Adipose tissue (tissue), 3 donors: ENCODE results near the gene TMEM208. TPM values are rescaled to one million over a fixed set of nuclear protein-coding genes. Genes with fewer than 3 reads are reported as not detected.

Experiments used
- H3K27ac ChIP-seq: one replicate; pipeline ENCODE4 v1.5.1; 2013; ENCODE audit warnings: low read depth, low read length
- WGBS, 3 donors: extraction: QIAGEN DNeasy Blood & Tissue Kit; methylation state at CpG; one replicate each; pipeline ENCODE4 v1.1.7; 2013; 5-methylcytosine and 5-hydroxymethylcytosine counted together
- polyA plus RNA-seq, 3 donors: library from polyadenylated mRNA; stranded (reverse); fragments of 200-250 nt; gene quantifications; one replicate each; pipeline ENCODE4 v1.2.3, GENCODE V29; 2013
- donor health status: healthy with polysubstance abuse.
- donor health status: Bipolar disorder and iron deficiency.
- donor health status: healthy.

The TMEM208 gene
- polyA plus RNA-seq, 3 donors: 65.4 to 77.4 (median 75.5) TPM

DNA sequence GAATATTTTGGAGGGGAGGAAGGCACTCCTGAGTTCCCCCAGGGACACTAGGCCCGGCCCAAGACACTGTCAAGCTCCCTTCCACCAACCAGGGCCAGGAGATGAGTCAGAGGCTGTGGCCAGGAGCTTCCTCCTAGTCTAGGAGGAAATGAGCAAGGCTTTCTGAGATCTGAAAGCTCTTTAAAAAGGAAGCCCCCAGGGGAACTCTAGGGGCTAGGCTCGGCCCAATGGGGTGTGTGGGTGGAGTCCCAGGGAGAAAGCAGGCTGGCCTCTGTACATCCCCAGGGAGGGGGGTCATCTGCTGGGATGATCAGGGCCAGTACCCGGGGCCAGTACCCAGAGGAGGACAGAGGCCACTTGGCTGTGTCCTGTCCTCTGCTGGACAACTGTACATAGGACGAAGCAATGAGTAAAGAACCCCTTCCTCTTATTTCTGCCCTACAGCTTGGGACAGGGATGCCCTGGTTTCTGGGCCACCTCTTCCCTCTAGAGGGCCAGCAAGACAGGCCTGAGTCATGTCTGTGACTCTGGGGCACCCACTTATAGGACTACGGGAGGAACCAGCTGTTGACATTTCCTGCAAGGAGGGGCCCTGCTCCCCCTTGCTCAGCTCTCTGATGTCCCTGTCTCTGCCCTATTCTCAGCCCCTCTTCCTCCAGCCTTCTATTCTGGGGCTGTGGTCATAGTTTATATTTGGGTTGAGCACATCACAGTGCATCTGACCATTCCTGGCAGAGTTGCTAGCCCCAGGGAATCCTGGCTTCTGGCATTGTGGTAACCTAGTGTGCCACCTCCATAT, 17.7 kb downstream of the TMEM208 start:
- 11 to 59% (median 12%) methylated on average over 5 of the region's 5 CpGs for WGBS, 3 donors
- peak overlapping the region; percentile 67 for H3K27ac ChIP-seq

GRCh38 chr16:67245186-67245585, 18.3 kb downstream of the TMEM208 start:
- H3K27ac ChIP-seq: peak overlapping the region; percentile 61
- WGBS, 3 donors: 53 to 78% (median 57%) methylated on average over 4 of the region's 4 CpGs

- 13 to 14% (median 14%) methylated on average over 8 of the region's 8 CpGs for WGBS, 3 donors
- no peak overlapping the region for H3K27ac ChIP-seq
Measured at GRCh38 chr16:67245674-67246080, 18.7 kb downstream of the TMEM208 start.

DNA sequence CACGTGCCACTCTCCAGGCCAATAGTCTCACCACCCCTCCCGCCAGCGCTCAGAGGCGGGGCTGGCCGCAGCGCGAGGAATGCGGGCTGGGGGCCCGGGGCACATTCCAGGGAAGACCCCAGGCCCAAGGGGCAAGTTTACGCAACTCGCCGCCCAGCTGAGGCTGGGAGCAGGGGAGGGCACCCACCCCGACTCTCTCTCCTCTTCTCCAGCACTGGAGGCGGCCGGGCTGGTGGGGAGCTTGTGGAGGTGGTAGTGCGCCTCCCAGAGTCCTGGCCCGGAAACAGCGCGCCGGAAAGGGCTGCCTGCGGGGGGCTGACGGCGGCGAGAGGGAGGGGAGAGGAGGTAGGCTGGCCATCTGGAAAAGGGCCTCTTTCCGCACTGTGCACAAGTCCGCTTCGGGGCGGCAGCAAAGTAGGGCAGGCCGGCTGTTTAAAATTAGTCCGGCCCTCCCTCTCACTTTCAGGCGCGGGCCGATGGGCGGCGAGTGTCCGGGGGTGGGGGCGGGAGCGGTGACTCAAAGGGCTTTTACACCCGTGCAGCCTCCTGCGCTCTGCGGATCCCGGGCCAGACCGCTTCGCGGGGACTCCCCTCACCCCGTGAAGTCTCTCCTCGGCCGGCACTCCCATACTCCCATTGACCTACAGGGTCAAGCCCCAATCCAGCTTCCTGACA, 19.3 kb downstream of the TMEM208 start:
- no peak overlapping the region for H3K27ac ChIP-seq
- 0 to 2% (median 1%) methylated on average over 42 to 48 of the region's 48 CpGs for WGBS, 3 donors

DNA sequence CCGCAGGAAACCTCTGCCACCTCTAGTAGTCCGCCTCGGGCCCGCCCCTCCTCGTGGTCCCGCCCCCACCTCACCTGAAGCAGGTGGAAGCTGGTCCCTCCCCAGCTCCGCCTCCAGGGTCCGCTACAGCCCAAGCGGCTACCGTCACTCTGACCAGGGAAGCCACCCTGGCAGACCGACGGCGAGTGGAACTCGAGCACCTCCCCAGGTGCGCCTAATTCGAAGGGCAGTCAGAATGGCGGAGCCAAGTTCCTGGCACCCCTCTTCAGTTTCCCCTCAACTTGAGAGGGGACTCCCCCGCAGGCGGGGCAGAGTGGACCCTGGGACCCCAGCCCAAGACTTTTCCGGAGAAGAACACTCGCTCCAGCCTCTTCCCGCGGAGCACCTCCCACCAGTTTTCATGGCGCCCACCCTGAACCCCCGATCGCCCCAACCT, 19.8 kb downstream of the TMEM208 start:
- H3K27ac ChIP-seq: no peak overlapping the region
- 0 to 1% (median 1%) methylated on average over 25 to 26 of the region's 26 CpGs for WGBS, 3 donors

- H3K27ac ChIP-seq: no peak within 1 kb of the TSS
- 0% methylated on average over 56 to 60 of the region's 60 CpGs for WGBS, 3 donors
Measured at GRCh38 chr16:67247192-67248072, 20.5 kb downstream of the TMEM208 start, which contains the start of gene FHOD1. Gene FHOD1 (minus strand): TSS chr16:67247481. CDS start chr16:67247410, 71 bp downstream.

DNA sequence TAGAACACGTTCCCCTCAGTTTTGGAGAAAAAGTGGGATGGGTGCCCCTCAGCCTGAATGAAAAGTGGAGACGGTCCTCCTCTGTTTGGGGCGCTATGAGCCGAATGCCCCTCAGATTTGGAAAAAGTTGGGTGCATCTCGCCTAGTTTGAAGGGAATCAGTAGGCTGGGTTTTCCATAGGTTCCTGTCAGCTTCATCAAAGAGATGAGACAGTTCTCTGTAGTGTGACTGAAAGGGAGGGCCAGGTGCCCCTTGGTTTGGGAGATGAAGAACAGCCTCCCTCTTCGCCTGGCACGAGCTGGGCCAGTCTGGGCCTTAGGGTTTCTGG, 21.1 kb downstream of the TMEM208 start:
- 5 to 10% (median 6%) methylated on average over 7 of the region's 7 CpGs for WGBS, 3 donors
- H3K27ac ChIP-seq: no peak overlapping the region

DNA sequence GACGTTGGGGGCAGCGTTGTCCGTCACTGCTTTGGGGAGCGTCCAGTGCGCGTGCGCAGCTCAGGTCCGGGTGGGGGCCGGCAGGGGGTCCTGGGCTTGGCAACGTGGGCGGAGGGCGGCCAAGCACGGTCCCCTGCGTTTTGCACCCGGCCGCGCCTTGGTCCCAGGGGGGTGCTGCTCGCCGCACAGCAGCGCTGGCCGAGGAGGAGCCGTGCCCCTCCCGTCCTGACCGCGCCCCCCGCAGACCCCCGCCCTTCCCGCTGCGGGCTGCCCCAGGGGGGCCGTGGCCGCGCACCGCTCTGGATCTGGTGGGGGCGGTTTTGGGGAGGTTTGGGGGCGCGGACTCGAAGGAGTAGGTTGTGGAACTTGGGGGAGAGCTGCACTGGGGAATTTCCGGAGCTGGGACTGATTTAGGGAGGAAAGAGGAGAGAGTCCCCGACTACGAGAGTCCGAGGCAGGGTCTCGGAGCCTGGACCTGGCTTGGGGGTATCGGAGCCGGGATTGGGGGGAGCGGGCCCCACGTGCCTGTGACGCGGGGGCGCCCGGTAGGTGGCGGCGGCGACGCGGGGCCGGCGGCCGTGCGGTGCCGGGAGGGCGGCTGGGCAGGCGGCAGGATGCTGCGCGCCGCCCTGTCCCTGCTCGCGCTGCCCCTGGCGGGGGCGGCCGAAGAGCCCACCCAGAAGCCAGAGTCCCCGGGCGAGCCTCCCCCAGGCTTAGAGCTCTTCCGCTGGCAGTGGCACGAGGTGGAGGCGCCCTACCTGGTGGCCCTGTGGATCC, 21.7 kb downstream of the TMEM208 start, which contains the start of gene SLC9A5:
SLC9A5 (plus strand) TSS at position 579 of the 777 bp plus-strand sequence; CDS start at position 615, 36 bp downstream.
- no peak within 1 kb of the TSS for H3K27ac ChIP-seq
- 1% methylated on average over 71 to 75 of the region's 75 CpGs for WGBS, 3 donors

DNA sequence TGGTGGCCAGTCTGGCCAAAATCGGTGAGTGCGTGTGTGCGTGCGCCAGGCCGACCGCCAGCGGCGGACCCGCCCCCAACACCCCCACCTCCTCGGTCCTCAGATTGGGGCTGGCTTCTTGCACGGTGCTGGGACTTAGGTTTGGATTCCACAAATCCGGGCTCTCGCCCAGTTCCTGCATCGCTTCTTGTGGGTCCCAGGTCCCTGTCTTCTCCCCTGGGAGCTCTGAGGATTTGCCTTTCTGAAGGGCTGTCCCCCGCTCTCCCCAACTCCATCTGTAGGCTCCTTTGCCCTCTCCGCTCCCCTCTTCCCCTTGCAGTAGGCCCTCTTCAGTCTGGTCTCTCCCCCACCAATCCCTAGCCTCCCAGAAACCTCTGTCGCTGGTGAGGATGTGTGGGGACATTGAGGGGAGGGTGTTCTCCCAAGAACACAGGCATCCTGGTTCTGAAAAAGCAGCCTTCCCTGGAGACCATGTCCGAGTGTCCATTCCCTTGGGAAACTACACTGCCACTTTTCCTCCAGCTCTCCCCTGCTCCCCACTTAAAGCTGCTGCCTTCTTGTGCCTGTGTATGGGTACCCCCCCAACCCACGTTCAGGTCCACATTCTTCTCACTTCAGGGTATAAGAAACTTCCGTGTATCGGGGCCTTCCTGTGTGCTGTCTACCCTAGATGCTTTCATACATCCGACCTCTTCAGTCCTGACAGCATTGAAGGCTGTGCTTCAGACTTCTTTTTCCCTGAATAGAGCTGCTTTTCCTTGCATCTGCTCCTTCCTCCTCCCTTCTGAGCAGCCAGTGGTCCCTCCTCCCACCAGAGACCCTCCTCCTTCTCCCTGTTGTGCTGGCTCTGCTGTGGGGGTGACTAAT, 22.5 kb downstream of the TMEM208 start:
- H3K27ac ChIP-seq: no peak overlapping the region
- WGBS, 3 donors: 21 to 27% (median 22%) methylated on average over 22 of the region's 22 CpGs

DNA sequence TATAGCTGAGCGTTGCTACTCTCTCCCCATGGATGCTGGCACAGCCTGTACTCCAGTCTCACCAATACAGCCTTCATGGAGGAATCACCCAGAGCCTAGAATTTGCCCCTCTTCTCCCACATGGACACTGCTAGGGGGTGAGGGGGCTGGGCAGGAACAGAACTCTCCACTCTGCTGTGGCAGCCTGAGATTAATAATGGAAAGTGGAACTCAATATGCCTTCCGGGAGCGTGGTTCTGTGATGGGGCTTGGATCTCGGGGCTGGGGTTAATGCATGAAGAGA, 23.1 kb downstream of the TMEM208 start:
- WGBS, 3 donors: 62 to 76% (median 74%) methylated on average over 4 of the region's 4 CpGs
- H3K27ac ChIP-seq: no peak overlapping the region

GRCh38 chr16:67252609-67253497, 25.9 kb downstream of the TMEM208 start:
- 86 to 87% (median 87%) methylated on average over 4 of the region's 4 CpGs for WGBS, 3 donors

DNA sequence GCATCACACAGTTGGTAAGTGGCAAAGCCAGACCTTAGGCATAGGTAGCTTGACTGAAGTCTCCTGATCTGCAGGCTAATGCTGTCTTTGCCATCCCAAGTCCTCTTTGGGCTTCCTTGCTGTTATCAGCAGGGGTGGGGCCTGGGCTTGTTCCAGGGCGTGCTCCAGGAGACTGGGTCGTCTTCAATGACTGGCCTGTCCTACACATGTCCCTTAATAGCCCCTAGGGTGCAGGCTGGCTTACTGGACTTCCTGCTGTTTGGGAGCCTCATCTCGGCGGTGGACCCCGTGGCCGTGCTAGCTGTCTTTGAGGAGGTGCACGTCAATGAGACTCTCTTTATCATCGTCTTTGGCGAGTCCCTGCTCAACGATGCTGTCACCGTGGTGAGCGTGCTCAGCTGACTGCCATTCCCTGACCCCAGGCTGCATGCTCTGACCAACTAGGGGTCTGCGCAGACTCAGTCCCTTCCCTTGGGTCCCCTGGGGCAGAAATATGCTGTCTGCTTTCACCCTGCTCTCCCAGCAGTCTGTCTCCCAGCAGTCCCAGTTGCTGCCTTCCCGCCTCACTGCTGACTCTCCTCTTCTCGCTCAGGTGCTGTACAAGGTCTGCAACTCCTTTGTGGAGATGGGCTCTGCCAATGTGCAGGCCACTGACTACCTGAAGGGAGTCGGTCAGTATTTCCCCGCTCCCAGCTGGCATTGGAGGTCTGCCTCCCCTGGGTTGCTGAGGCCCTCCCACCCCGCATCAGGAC, 28.0 kb downstream of the TMEM208 start:
- WGBS, 3 donors: 85 to 92% (median 92%) methylated on average over 18 of the region's 18 CpGs
- no peak overlapping the region for H3K27ac ChIP-seq

More at GRCh38 chr16:67252609-67253497, 25.9 kb downstream of the TMEM208 start:
- no peak overlapping the region for H3K27ac ChIP-seq

- H3K27ac ChIP-seq: no peak overlapping the region
- WGBS, 3 donors: 92 to 93% (median 92%) methylated on average over 17 of the region's 17 CpGs
Measured at GRCh38 chr16:67255553-67256221, 28.8 kb downstream of the TMEM208 start.

GRCh38 chr16:67256701-67257230, 29.8 kb downstream of the TMEM208 start:
- H3K27ac ChIP-seq: no peak overlapping the region
- 83 to 97% (median 95%) methylated on average over 11 of the region's 11 CpGs for WGBS, 3 donors
